PC-9 (cell line): ENCODE measurements around the gene ARAP3.

Experiments used
- EZH2 ChIP-seq: fragments of 200-600 bp; sonication (generic); IDR thresholded peaks from 2 replicates; pipeline ENCODE4 v1.8.0; 2017; ENCODE audit warnings: antibody characterized with exemption, low read depth
- TF ChIP-seq, protein P1 (sequence below): fragments of 200-600 bp; sonication (generic); conservative IDR thresholded peaks from 2 replicates; pipeline ENCODE4 v1.6.1; 2017; ENCODE audit warnings: mixed run types, antibody characterized with exemption, mild to moderate bottlenecking, moderate library complexity

DNA sequence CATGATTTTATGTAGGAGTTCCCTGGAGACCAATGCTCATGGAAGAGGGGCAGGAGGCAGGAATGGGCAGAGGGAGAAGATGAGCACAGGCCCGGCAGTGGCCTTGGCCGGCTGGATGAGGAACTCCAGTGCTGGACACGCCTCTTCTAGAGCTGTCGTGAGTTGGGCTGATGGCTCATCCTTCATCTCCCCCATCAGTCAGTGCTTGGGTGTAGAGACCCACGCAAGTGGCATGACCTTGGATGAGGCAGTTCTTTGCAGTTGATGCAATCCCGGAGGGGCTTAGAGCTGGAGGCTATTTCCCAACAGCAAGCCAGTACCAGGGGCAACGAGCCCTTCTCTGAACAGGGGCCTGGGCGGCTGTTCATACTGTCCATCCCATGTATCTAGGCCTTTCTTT is 25.5 kb upstream of the ARAP3 start:
- TF ChIP-seq, protein P1, sequence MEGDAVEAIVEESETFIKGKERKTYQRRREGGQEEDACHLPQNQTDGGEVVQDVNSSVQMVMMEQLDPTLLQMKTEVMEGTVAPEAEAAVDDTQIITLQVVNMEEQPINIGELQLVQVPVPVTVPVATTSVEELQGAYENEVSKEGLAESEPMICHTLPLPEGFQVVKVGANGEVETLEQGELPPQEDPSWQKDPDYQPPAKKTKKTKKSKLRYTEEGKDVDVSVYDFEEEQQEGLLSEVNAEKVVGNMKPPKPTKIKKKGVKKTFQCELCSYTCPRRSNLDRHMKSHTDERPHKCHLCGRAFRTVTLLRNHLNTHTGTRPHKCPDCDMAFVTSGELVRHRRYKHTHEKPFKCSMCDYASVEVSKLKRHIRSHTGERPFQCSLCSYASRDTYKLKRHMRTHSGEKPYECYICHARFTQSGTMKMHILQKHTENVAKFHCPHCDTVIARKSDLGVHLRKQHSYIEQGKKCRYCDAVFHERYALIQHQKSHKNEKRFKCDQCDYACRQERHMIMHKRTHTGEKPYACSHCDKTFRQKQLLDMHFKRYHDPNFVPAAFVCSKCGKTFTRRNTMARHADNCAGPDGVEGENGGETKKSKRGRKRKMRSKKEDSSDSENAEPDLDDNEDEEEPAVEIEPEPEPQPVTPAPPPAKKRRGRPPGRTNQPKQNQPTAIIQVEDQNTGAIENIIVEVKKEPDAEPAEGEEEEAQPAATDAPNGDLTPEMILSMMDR: no peak
- TF ChIP-seq EZH2: no peak
